Brain microvascular endothelial cell (primary cell): ENCODE measurements around the gene MKX.

ENCODE experiments used
- DNase-seq: peaks from one replicate; pipeline ENCODE4 v3.0.0-alpha.2; 2020
- H3K27ac ChIP-seq: fragments of 250-450 bp; sonication (Bioruptor Pico); 2 replicates; pipeline ENCODE4 v1.5.1; 2020; ENCODE audit warnings: mild to moderate bottlenecking, moderate library complexity
- H3K27me3 ChIP-seq: fragments of 250-450 bp; sonication (Bioruptor Pico); replicated peaks from 2 replicates; pipeline ENCODE4 v1.5.1; 2020; ENCODE audit warnings: mild to moderate bottlenecking
- H3K36me3 ChIP-seq: fragments of 250-450 bp; sonication (Bioruptor Pico); replicated peaks from 2 replicates; pipeline ENCODE4 v1.5.1; 2020; ENCODE audit warnings: mild to moderate bottlenecking
- H3K4me3 ChIP-seq: 2 replicates; pipeline ENCODE4 v1.5.1; 2011; ENCODE audit warnings: low read depth, mild to moderate bottlenecking, control low read depth, low read length, moderate library complexity
- CTCF ChIP-seq: IDR thresholded peaks from 2 replicates; pipeline ENCODE4 v1.5.1; 2011; ENCODE audit warnings: low read depth, mild to moderate bottlenecking, moderate library complexity, low read length, control low read depth, inconsistent platforms; ENCODE audit errors: missing control alignments
- in situ Hi-C: cut with HindIII; loops from 2 replicates; pipeline ENCODE4 v1.10.0; 2017; ENCODE audit warnings: low sequenced_read_pairs, low pct_ligation_motif_present

Gene MKX

GRCh38 chr10:27745732-27746396 lies at the start of gene MKX:
Gene MKX (minus strand): TSS chr10:27745819. CDS start chr10:27743415, 2,404 bp downstream.
- peak; percentile 38 for DNase-seq
- peak within 1 kb of the TSS; percentile 27 for H3K4me3 ChIP-seq
- peaks cover 61% of the 10 kb centered on the region for H3K27me3 ChIP-seq
- TF ChIP-seq CTCF, result no peak
- H3K27ac ChIP-seq, result no peak within 1 kb of the TSS
- in situ Hi-C loops, result no loop called here
- H3K36me3 ChIP-seq, result no peaks in the 10 kb centered on the region

GRCh38 chr10:27794157-27794556 lies 48.5 kb upstream of the MKX start:
- Histone ChIP-seq H3K4me3 (no peak overlapping the region), H3K27ac (no peak overlapping the region), H3K36me3 (no peaks in the 10 kb centered on the region), H3K27me3 (no peaks in the 10 kb centered on the region)
- in situ Hi-C loops, result no loop called here
- no peak for DNase-seq
- TF ChIP-seq CTCF, result peak; percentile 50

- no peaks in the 10 kb centered on the region for H3K36me3 ChIP-seq
- TF ChIP-seq CTCF, result no peak
- in situ Hi-C loops, result no loop called here
- no peaks in the 10 kb centered on the region for H3K27me3 ChIP-seq
- H3K4me3 ChIP-seq, result no peak overlapping the region
- peak; percentile 56 for DNase-seq
- H3K27ac ChIP-seq, result no peak overlapping the region
Observed at GRCh38 chr10:27792216-27792615, 46.6 kb upstream of the MKX start.

GRCh38 chr10:27784272-27784671 lies 38.7 kb upstream of the MKX start:
- in situ Hi-C loops, result no loop called here
- no peak for TF ChIP-seq CTCF
- no peak for DNase-seq
- Histone ChIP-seq H3K27ac (no peak overlapping the region), H3K36me3 (no peaks in the 10 kb centered on the region), H3K27me3 (no peaks in the 10 kb centered on the region), H3K4me3 (no peak overlapping the region)

- no peak overlapping the region for H3K4me3 ChIP-seq
- peak; percentile 80 for TF ChIP-seq CTCF
- in situ Hi-C loops, result no loop called here
- no peaks in the 10 kb centered on the region for H3K36me3 ChIP-seq
- DNase-seq, result peak; percentile 79
- no peak overlapping the region for H3K27ac ChIP-seq
- no peaks in the 10 kb centered on the region for H3K27me3 ChIP-seq
Observed at GRCh38 chr10:27783660-27784059, 38.0 kb upstream of the MKX start.
